ENCODE data around the gene MAVS.

The MAVS gene

DNA sequence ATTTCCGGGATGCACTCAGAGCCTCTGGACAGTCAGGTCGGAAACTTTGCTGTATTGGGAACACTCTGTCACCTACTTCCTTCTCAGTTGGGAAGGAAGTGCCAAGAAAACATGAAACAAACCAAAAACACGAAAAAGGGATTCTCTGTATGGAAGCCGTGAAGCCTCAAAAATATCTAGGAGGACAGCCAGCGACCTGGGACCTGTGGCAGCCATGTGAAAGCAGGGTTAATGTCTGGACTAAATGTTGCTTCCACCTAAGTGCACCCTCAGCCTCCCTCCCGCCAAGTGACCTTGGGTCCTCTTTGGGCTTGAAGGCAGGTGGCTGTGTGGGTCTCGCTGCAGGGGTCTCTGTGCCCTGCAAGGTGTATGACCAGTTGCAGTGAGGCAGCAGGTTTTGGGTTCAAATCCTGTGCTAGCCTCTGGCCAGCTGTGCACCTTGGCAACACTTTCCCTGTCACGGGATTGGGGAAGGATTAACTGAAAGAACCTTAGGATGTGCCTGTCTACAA lies 851 bp downstream of the MAVS start:
- no peaks in the 10 kb centered on the region for H3K9me3 Mint-ChIP-seq
- H3K4me1 Mint-ChIP-seq, result peaks cover 13% of the 10 kb centered on the region
- H3K27ac Mint-ChIP-seq, result peak overlapping the region; percentile 53 to 88 (median 81)
- no peaks in the 10 kb centered on the region for H3K27me3 Mint-ChIP-seq (ENCODE audit: low read depth)
- H3K36me3 Mint-ChIP-seq (ENCODE audit: low read depth), result peaks cover 4% of the 10 kb centered on the region
- TF ChIP-seq, protein P1, sequence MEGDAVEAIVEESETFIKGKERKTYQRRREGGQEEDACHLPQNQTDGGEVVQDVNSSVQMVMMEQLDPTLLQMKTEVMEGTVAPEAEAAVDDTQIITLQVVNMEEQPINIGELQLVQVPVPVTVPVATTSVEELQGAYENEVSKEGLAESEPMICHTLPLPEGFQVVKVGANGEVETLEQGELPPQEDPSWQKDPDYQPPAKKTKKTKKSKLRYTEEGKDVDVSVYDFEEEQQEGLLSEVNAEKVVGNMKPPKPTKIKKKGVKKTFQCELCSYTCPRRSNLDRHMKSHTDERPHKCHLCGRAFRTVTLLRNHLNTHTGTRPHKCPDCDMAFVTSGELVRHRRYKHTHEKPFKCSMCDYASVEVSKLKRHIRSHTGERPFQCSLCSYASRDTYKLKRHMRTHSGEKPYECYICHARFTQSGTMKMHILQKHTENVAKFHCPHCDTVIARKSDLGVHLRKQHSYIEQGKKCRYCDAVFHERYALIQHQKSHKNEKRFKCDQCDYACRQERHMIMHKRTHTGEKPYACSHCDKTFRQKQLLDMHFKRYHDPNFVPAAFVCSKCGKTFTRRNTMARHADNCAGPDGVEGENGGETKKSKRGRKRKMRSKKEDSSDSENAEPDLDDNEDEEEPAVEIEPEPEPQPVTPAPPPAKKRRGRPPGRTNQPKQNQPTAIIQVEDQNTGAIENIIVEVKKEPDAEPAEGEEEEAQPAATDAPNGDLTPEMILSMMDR (IDR thresholded peaks at IDR 0.05; ENCODE audit: unreplicated experiment in 3 of 3), result no peak
- peak overlapping the region; percentile 87 to 93 (median 91) for H3K4me3 Mint-ChIP-seq

- TF ChIP-seq, protein P1 (IDR thresholded peaks at IDR 0.05; ENCODE audit: unreplicated experiment in 3 of 3), result no peak
- H3K4me1 Mint-ChIP-seq, result peaks cover 13% of the 10 kb centered on the region
- no peaks in the 10 kb centered on the region for H3K9me3 Mint-ChIP-seq
- peak overlapping the region; percentile 20 to 63 (median 30) for H3K27ac Mint-ChIP-seq
- H3K36me3 Mint-ChIP-seq (ENCODE audit: low read depth), result peaks cover 4% of the 10 kb centered on the region
- H3K4me3 Mint-ChIP-seq, result peak overlapping the region; percentile 87 to 93 (median 91)
- no peaks in the 10 kb centered on the region for H3K27me3 Mint-ChIP-seq (ENCODE audit: low read depth)
Measured at GRCh38 chr20:3848565-3848964, 1.9 kb downstream of the MAVS start.

DNA sequence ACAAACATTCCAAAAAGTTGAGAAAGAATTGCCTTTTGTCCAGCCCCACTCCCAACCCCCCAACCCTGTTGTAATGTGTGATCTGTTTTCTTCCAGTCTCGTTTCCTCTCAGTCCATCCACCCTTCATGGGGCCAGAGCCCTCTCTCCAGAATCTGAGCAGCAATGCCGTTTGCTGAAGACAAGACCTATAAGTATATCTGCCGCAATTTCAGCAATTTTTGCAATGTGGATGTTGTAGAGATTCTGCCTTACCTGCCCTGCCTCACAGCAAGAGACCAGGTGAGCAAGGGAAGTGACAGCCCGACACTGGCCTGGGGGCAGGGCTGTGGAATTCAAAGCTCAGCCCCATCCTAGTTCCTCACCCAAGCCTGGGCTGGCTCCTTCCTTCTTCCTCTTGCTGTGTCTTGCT lies 7.8 kb downstream of the MAVS start:
- TF ChIP-seq, protein P1 (IDR thresholded peaks at IDR 0.05; ENCODE audit: unreplicated experiment in 3 of 3), result no peak
- H3K36me3 Mint-ChIP-seq (ENCODE audit: low read depth), result peaks cover 44% of the 10 kb centered on the region
- no peak overlapping the region for H3K27ac Mint-ChIP-seq
- H3K27me3 Mint-ChIP-seq (ENCODE audit: low read depth), result no peaks in the 10 kb centered on the region
- no peaks in the 10 kb centered on the region for H3K9me3 Mint-ChIP-seq
- no peak overlapping the region for H3K4me3 Mint-ChIP-seq
- peaks cover 1% of the 10 kb centered on the region for H3K4me1 Mint-ChIP-seq

DNA sequence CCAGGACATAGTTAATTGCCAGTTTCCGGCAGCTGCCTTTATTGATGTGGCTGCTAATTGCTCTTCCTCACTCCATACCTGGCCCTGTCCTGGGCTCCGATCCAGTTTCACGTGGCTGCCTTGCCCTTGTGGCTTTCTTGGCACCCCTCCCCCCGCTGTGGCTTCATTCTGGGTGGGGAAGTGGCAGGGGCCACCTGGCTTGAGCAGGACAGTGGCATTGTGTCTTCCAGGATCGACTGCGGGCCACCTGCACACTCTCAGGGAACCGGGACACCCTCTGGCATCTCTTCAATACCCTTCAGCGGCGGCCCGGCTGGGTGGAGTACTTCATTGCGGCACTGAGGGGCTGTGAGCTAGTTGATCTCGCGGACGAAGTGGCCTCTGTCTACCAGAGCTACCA lies 10.8 kb downstream of the MAVS start:
- H3K4me1 Mint-ChIP-seq, result no peaks in the 10 kb centered on the region
- TF ChIP-seq, protein P1 (IDR thresholded peaks at IDR 0.05; ENCODE audit: unreplicated experiment in 3 of 3), result no peak
- no peak overlapping the region for H3K27ac Mint-ChIP-seq
- H3K36me3 Mint-ChIP-seq (ENCODE audit: low read depth), result peaks cover 55% of the 10 kb centered on the region
- H3K9me3 Mint-ChIP-seq, result no peaks in the 10 kb centered on the region
- H3K4me3 Mint-ChIP-seq, result no peak overlapping the region
- no peaks in the 10 kb centered on the region for H3K27me3 Mint-ChIP-seq (ENCODE audit: low read depth)

- H3K27ac Mint-ChIP-seq, result no peak overlapping the region
- TF ChIP-seq, protein P1 (IDR thresholded peaks at IDR 0.05; ENCODE audit: unreplicated experiment in 3 of 3), result no peak
- H3K9me3 Mint-ChIP-seq, result no peaks in the 10 kb centered on the region
- no peak overlapping the region for H3K4me3 Mint-ChIP-seq
- H3K36me3 Mint-ChIP-seq (ENCODE audit: low read depth), result peaks cover 68% of the 10 kb centered on the region
- H3K4me1 Mint-ChIP-seq, result no peaks in the 10 kb centered on the region
- H3K27me3 Mint-ChIP-seq (ENCODE audit: low read depth), result no peaks in the 10 kb centered on the region
Measured at GRCh38 chr20:3858689-3859088, 12.1 kb downstream of the MAVS start.

DNA sequence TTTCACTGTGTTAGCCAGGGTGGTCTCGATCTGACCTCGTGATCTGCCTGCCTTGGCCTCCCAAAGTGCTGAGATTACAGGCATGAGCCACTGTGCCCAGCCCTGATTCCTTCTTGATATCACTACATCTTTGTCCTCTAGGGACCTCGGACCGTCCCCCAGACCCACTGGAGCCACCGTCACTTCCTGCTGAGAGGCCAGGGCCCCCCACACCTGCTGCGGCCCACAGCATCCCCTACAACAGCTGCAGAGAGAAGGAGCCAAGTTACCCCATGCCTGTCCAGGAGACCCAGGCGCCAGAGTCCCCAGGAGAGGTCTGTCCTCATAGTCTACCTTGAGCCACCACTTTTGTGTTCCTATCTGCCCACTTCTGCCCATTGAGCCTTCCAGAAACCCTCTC lies 14.6 kb downstream of the MAVS start:
- no peaks in the 10 kb centered on the region for H3K9me3 Mint-ChIP-seq
- no peak overlapping the region for H3K4me3 Mint-ChIP-seq
- no peaks in the 10 kb centered on the region for H3K27me3 Mint-ChIP-seq (ENCODE audit: low read depth)
- H3K36me3 Mint-ChIP-seq (ENCODE audit: low read depth), result peaks cover 63% of the 10 kb centered on the region
- no peak overlapping the region for H3K27ac Mint-ChIP-seq
- TF ChIP-seq, protein P1 (IDR thresholded peaks at IDR 0.05; ENCODE audit: unreplicated experiment in 3 of 3), result no peak
- no peaks in the 10 kb centered on the region for H3K4me1 Mint-ChIP-seq

All from nephron (organoid).